GM06990 (cell line): Measurements from ENCODE around the gene KCNN3.

Experiments used
- DNase-seq: peaks from one replicate; pipeline ENCODE4 v3.0.0-alpha.2; 2011; ENCODE audit not compliant: insufficient read length; ENCODE audit errors: extremely low read depth
- H3K27me3 ChIP-seq: replicated peaks from 2 replicates; pipeline ENCODE4 v1.6.0; 2011; ENCODE audit warnings: low read length; ENCODE audit not compliant: control insufficient read depth, insufficient read depth
- H3K36me3 ChIP-seq: 2 replicates; pipeline ENCODE4 v1.5.1; 2011; ENCODE audit warnings: low read length; ENCODE audit not compliant: control insufficient read depth, insufficient read depth
- H3K4me3 ChIP-seq: replicated peaks from 2 replicates; pipeline ENCODE4 v1.5.1; 2011; ENCODE audit warnings: low read depth, mild to moderate bottlenecking, control low read depth, low read length
- TF ChIP-seq, protein P1 (sequence below): IDR thresholded peaks from 2 replicates; pipeline ENCODE4 v1.5.1; 2011; ENCODE audit warnings: low read length, control low read depth, mild to moderate bottlenecking, inconsistent platforms; ENCODE audit not compliant: insufficient read depth, poor library complexity, severe bottlenecking

Gene KCNN3

DNA sequence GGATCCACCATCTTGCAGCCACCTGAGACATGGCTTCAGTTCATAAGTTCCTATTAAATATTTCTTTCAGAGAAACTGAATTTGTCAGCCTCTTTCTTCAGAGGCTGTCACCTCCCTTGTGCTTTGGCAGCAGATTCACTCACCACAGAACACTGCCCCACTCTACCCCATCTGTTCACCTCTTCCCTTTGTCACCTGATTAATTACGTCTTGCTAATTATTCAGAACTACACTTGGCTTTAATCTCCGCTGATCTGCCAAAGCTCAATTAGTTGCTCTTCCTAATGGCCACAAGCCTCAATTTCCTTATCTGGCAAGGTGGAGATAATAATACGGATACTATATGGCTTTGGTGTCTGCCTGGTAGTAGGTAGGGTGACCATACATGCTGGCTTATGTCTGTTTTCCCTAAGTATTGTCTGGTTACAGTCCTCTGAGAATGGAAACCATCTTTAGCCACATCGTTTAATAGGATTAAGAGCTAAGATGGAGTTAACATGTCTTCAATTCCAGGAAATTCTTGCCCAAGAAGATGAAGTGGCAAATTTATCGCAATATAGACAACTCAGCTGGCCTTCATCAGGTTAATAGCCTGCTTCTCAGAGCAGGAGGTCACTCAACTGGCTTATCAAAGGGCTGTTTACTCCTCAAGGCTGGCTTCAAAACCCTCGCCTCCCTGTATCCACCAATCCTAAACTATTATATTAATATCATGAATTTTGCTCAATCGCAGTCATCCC is 203.9 kb downstream of the KCNN3 start:
- Histone ChIP-seq H3K36me3 (no peaks in the 10 kb centered on the region), H3K4me3 (no peak overlapping the region), H3K27me3 (no peaks in the 10 kb centered on the region)
- no peak for DNase-seq
- TF ChIP-seq, protein P1, sequence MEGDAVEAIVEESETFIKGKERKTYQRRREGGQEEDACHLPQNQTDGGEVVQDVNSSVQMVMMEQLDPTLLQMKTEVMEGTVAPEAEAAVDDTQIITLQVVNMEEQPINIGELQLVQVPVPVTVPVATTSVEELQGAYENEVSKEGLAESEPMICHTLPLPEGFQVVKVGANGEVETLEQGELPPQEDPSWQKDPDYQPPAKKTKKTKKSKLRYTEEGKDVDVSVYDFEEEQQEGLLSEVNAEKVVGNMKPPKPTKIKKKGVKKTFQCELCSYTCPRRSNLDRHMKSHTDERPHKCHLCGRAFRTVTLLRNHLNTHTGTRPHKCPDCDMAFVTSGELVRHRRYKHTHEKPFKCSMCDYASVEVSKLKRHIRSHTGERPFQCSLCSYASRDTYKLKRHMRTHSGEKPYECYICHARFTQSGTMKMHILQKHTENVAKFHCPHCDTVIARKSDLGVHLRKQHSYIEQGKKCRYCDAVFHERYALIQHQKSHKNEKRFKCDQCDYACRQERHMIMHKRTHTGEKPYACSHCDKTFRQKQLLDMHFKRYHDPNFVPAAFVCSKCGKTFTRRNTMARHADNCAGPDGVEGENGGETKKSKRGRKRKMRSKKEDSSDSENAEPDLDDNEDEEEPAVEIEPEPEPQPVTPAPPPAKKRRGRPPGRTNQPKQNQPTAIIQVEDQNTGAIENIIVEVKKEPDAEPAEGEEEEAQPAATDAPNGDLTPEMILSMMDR: no peak

DNA sequence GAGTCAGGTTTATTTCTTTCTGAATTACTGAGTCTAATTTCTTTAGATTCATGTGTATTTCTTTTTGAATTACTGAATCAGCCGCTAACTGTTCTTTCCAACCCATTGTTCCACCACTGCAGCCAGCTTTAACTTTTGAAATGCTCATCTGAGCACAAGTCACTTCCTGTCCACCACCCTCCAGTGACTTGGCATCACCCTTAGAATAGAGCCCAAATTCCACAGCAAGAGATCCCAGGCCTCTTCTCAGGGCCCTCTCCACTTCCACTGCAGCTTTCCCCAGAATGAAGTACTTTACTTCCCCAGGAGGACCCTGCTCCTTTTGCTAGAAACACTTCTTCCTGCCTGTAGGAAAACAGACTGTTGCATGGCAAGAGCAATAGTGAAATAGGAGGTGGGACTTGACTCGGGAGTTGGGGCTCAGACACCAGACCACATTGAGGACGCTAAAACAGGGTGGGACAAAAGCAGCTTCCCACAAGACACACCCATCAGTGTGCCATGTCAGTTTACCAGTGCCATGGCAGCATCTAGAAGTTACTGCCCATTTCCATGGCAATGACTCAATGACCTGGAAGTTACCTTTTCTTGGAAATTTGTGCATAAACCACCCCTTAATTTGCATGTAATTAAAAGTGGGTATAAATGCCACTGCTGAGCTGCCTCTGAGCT is 205.6 kb downstream of the KCNN3 start:
- no peaks in the 10 kb centered on the region for H3K27me3 ChIP-seq
- TF ChIP-seq, protein P1: no peak
- DNase-seq: no peak
- H3K4me3 ChIP-seq: no peak overlapping the region
- no peaks in the 10 kb centered on the region for H3K36me3 ChIP-seq

DNA sequence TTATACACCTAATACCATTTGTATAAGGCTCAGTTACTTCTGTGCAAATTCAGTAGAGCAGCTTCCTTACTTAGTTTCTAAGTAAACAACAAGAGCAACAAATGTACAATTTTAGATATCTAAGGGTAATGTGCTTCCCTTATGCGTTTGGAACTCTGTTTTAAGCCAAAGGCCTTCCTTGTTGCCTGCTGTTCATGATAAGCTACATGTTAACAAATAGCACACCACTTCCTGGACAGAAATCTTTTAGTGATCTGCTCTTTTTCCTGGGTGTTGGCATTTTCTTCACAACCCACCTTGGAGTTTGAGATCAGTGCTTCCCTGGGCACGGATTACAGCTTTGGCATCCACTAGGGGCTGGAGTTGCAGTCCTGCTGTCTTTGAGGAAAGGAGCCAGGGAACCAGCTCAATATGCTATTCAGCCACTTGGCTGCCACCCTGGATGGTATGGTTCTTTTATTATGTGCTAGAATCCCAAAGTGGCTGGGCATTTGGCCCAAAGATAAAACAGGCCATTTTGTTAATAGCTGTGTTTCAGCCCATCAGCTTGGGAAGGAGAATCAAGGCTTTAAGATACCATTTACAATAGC is 206.5 kb downstream of the KCNN3 start:
- TF ChIP-seq, protein P1: no peak
- H3K27me3 ChIP-seq: no peaks in the 10 kb centered on the region
- DNase-seq: no peak

DNA sequence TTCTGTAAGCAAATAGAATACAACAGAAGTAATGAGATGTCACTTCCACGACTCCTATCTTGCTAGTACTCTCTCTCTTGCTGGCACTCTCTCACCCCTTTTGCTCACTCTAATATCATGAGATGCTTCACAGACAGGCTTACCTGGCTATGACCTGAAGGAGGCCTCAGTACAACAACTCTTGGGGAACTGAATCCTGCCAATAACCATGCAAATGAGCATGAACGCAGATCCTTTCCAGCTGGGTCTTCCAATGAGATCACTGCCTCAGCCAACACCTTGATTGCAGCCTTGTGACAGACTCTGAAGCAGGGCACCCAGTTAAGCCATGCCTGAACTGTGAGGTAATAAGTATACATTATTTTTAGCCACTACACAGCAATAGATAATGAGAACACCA is 209.0 kb downstream of the KCNN3 start:
- H3K27me3 ChIP-seq: no peaks in the 10 kb centered on the region; the same call in 1 of the 2 replicates
- no peak for DNase-seq
- H3K4me3 ChIP-seq: no peak overlapping the region
- H3K36me3 ChIP-seq: no peaks in the 10 kb centered on the region
- TF ChIP-seq, protein P1: no peak

More for the DNA sequence above, 206.5 kb downstream of the KCNN3 start:
- Histone ChIP-seq H3K36me3 (no peaks in the 10 kb centered on the region), H3K4me3 (no peak overlapping the region)

DNA sequence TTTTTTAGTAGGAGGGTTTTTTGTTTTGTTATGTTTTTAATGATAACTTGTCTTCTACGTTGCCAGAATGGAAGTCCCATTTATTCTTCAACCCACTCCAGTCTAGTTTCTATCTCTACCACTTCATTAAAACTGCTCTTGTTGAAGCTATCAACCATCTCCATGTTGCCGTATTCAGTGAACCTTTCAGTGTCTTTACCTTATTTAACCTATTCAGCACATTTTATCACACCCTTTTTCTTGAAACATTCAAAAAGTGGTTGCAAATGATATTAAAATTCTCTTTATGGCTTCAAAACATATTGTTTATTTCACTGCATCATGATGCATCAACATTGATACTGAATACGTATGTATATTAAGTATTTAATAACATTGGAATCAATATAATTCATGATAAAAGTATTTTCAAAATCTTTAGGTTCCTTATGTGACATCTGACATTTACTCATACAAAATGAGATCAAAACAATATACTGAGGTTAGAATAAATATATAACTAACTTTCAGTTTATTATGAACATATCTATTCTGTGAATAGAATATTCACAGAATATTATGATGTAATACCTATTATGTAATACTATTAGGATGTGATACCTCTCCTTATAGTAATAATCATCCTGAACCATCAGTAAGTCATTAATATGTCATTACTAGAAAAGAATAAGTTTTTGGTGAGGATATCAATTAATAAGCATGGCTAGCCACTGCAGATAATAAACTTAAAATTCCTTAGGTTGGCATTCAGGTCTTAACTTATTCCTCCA is 210.1 kb downstream of the KCNN3 start:
- H3K36me3 ChIP-seq: no peaks in the 10 kb centered on the region
- no peaks in the 10 kb centered on the region; the same call in 1 of the 2 replicates for H3K27me3 ChIP-seq
- no peak overlapping the region for H3K4me3 ChIP-seq
- TF ChIP-seq, protein P1: no peak
- DNase-seq: no peak
